Measurements from ENCODE around the gene TBC1D9.

DNA sequence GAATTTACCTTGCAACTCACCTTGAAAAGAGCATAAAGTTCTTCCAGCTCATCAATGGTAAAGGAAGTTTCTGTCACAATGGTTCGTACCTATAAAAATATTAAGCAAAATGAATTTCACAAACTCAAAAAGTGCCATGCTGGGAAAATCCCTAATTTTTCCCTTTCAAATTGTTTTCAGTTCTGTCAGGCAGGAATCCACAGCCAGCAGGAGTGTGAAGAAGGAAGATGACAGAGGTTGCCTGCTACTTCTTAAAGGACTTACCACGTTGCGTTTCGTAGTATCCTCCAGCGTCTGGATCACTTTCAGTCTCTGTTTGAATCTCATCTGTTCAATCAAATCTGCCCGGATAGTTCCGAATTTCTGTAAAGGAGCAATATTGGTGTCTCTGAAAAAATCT lies 117.1 kb downstream of the TBC1D9 start:
- TF ChIP-seq POLR2AphosphoS5 (IDR thresholded peaks at IDR 0.05; ENCODE audit: borderline replicate concordance, low read depth, low read length) (no peak), EZH2 (IDR thresholded peaks at IDR 0.05) (no peak)
